Tibial nerve (tissue), 4 donors: Measurements from ENCODE around the gene ADCYAP1. TPM values are rescaled to one million over a fixed set of nuclear protein-coding genes. Genes with fewer than 3 reads are reported as not detected.

ENCODE experiments used
- DNase-seq, 2 donors: peaks; one replicate each; pipeline ENCODE4 v3.0.0-alpha.2; 2019; ENCODE audit warnings: low spot score in 2 of 2
- H3K27ac ChIP-seq, 4 donors: fragments of 200-600 bp; sonication (generic) in 3 of 4; one replicate each; pipeline ENCODE4 v1.5.1; 2017 to 2019; ENCODE audit warnings: mild to moderate bottlenecking in 1 of 4
- H3K27me3 ChIP-seq, 2 donors: fragments of 200-600 bp; sonication (generic) in 1 of 2; one replicate each; pipeline versions ENCODE4 v1.5.1 to v1.6.0; 2017 to 2019
- H3K36me3 ChIP-seq, 3 donors: fragments of 200-600 bp; sonication (generic); one replicate each; pipeline ENCODE4 v1.5.1; 2018 to 2019
- H3K4me1 ChIP-seq, 4 donors: fragments of 200-600 bp; sonication (generic) in 3 of 4; one replicate each; pipeline ENCODE4 v1.5.1; 2017 to 2019
- H3K4me3 ChIP-seq, 4 donors: fragments of 200-600 bp; sonication (generic) in 3 of 4; one replicate each; pipeline ENCODE4 v1.5.1; 2017 to 2019; ENCODE audit warnings: mild to moderate bottlenecking in 1 of 4, moderate library complexity in 1 of 4
- H3K9me3 ChIP-seq, 4 donors: fragments of 200-600 bp; sonication (generic) in 3 of 4; one replicate each; pipeline ENCODE4 v1.5.1; 2017 to 2019
- EP300 ChIP-seq, 2 donors: sonication (generic); formaldehyde crosslinking; IDR thresholded peaks; one replicate each; pipeline ENCODE4 v1.6.1; 2017; ENCODE audit warnings: antibody characterized with exemption in 2 of 2, mild to moderate bottlenecking in 1 of 2
- POLR2A ChIP-seq, 2 donors: fragments of 450-650 bp; IDR thresholded peaks; one replicate each; pipeline ENCODE4 v1.6.1; 2017; ENCODE audit warnings: antibody characterized with exemption in 2 of 2, mild to moderate bottlenecking in 2 of 2, moderate library complexity in 2 of 2
- WGBS, 2 donors: methylation state at CpG; one replicate each; pipeline ENCODE4 v1.1.5; 2018; 5-methylcytosine and 5-hydroxymethylcytosine counted together
- total RNA-seq, 4 donors: library from RNA; depleted of rRNA; stranded (reverse); fragments of >200 nt; gene quantifications; one replicate each; pipeline ENCODE4 v1.1.0, GENCODE V29; 2016
- TF ChIP-seq, protein P1 (sequence below), 5 experiments: fragments of 200-600 bp in 3 of 5; fragments of 450-650 bp in 2 of 5; sonication (generic) in 3 of 5; IDR thresholded peaks; one replicate each; pipeline ENCODE4 v1.5.1; 2016 to 2019; ENCODE audit warnings: antibody characterized with exemption in 5 of 5, mild to moderate bottlenecking in 3 of 5, moderate library complexity in 2 of 5

Gene ADCYAP1
- total RNA-seq, 4 donors from 2014 or later, result 0.63 to 1.1 TPM; not detected in 2

- Histone ChIP-seq H3K36me3 (no peaks in the 10 kb centered on the region), H3K9me3 (no peaks in the 10 kb centered on the region), H3K4me1 (no peaks in the 10 kb centered on the region), H3K4me3 (no peak overlapping the region), H3K27me3 (peaks cover 0 to 11% of the 10 kb centered on the region in 2 donors), H3K27ac (no peak overlapping the region)
- TF ChIP-seq POLR2A (IDR thresholded peaks at IDR 0.05) (no peak), EP300 (IDR thresholded peaks at IDR 0.05) (no peak)
- TF ChIP-seq, protein P1, sequence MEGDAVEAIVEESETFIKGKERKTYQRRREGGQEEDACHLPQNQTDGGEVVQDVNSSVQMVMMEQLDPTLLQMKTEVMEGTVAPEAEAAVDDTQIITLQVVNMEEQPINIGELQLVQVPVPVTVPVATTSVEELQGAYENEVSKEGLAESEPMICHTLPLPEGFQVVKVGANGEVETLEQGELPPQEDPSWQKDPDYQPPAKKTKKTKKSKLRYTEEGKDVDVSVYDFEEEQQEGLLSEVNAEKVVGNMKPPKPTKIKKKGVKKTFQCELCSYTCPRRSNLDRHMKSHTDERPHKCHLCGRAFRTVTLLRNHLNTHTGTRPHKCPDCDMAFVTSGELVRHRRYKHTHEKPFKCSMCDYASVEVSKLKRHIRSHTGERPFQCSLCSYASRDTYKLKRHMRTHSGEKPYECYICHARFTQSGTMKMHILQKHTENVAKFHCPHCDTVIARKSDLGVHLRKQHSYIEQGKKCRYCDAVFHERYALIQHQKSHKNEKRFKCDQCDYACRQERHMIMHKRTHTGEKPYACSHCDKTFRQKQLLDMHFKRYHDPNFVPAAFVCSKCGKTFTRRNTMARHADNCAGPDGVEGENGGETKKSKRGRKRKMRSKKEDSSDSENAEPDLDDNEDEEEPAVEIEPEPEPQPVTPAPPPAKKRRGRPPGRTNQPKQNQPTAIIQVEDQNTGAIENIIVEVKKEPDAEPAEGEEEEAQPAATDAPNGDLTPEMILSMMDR (IDR thresholded peaks at IDR 0.05), result no peak
- no peak for DNase-seq
- 84 to 92% methylated on average over 1 of the region's 1 CpG for WGBS, 2 donors
Measured at GRCh38 chr18:896315-896714, 8.4 kb upstream of the ADCYAP1 start.

- TF ChIP-seq POLR2A (IDR thresholded peaks at IDR 0.05), result no peak
- TF ChIP-seq, protein P1 (IDR thresholded peaks at IDR 0.05), result no peak
- no peak for TF ChIP-seq EP300 (IDR thresholded peaks at IDR 0.05)
- Histone ChIP-seq H3K27ac (no peak overlapping the region), H3K36me3 (no peaks in the 10 kb centered on the region), H3K9me3 (no peaks in the 10 kb centered on the region), H3K4me1 (peaks cover 0 to 25% (median 4%) of the 10 kb centered on the region in 4 donors), H3K4me3 (no peak overlapping the region), H3K27me3 (peaks cover 0 to 59% of the 10 kb centered on the region in 2 donors)
- DNase-seq, result no peak
Measured at GRCh38 chr18:901761-902160, 2.9 kb upstream of the ADCYAP1 start.

DNA sequence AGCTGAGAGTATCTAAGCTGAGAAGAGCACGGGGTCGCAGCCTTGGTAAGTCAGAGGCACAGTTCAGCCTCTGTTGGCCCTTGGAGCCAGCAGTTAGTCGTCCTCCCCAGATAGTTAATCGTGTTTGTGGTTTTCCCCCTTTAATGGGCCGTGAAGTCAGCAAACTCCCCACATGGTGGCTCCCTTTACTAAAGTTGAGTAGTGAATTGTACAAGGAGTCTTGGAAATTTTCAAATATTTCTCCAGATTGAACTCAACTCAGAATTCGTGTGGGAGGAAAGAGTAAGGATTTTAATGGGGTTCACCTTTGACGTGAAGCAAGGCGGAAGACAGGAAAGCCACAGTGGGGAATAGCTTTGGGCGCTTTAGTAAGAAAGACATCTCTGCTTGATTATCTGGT lies 2.4 kb upstream of the ADCYAP1 start:
- Histone ChIP-seq H3K27ac (no peak overlapping the region), H3K9me3 (no peaks in the 10 kb centered on the region), H3K4me3 (no peak overlapping the region), H3K27me3 (peaks cover 0 to 63% of the 10 kb centered on the region in 2 donors), H3K36me3 (no peaks in the 10 kb centered on the region), H3K4me1 (peaks cover 0 to 29% (median 8%) of the 10 kb centered on the region in 4 donors)
- DNase-seq, result no peak
- no peak for TF ChIP-seq EP300 (IDR thresholded peaks at IDR 0.05)
- TF ChIP-seq, protein P1 (IDR thresholded peaks at IDR 0.05), result no peak
- TF ChIP-seq POLR2A (IDR thresholded peaks at IDR 0.05), result no peak
- WGBS, 2 donors, result 21 to 24% methylated on average over 9 of the region's 9 CpGs

DNA sequence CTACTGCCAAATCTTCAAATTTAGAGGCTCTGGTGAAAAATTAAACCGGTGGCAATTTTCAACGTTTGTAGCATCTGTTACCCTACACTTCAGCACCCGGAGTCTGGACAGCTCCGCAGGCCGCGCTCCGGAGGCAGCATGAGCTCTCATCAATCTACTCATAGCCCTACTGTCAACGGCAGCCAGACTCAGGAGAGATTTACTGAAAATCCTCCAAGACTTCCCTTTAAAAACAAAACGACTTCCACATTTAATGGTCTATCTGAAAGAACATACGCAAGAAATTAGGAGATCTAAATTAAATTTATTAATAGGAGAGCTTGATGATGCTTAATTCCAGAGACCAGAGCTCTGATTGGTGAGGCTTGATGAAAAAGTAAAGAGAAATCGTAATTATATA lies 970 bp upstream of the ADCYAP1 start:
- H3K27me3 ChIP-seq, result peaks cover 0 to 78% of the 10 kb centered on the region in 2 donors
- H3K9me3 ChIP-seq, result no peaks in the 10 kb centered on the region
- WGBS, 2 donors, result 5 to 6% methylated on average over 11 of the region's 11 CpGs
- H3K27ac ChIP-seq, result no peak overlapping the region
- TF ChIP-seq POLR2A (IDR thresholded peaks at IDR 0.05), result no peak
- TF ChIP-seq, protein P1 (IDR thresholded peaks at IDR 0.05), result no peak
- TF ChIP-seq EP300 (IDR thresholded peaks at IDR 0.05), result no peak
- DNase-seq, result peak in 1 of 2 donors; percentile 33
- no peak overlapping the region for H3K4me3 ChIP-seq
- H3K4me1 ChIP-seq, result peaks cover 0 to 44% (median 19%) of the 10 kb centered on the region in 4 donors
- H3K36me3 ChIP-seq, result no peaks in the 10 kb centered on the region

DNA sequence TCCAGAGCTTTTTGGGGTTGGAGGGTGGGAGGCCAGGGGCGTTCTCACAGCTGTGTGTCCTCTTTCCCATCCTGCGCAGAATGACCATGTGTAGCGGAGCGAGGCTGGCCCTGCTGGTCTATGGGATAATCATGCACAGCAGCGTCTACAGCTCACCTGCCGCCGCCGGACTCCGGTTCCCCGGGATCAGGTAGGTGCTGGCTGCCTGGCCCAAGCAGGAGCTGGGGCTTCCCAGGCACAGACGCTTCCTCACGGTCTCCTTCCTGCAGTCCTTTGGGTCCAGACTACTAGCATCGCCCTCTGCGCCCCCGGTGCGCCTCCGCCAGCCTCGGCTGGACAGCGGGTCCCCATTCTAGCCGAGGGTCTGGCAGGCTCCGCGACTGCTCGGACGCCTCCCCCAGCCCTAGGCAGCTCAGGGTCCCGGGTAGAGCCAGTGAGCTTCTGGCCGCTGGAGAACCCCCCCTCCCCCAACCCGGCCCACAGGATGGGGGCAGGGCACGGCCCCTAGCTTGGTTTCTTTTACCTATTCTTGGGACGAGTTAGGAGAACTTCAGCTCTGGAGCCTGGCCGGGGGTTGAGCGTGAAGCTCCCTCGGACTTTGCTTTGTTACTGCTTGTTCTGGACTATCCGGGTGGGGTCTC lies 756 bp downstream of the ADCYAP1 start:
- Histone ChIP-seq H3K9me3 (no peaks in the 10 kb centered on the region), H3K4me3 (no peak overlapping the region), H3K27ac (no peak overlapping the region), H3K36me3 (no peaks in the 10 kb centered on the region), H3K27me3 (peaks cover 0 to 91% of the 10 kb centered on the region in 2 donors), H3K4me1 (peaks cover 0 to 53% (median 21%) of the 10 kb centered on the region in 4 donors)
- WGBS, 2 donors, result 1 to 2% methylated on average over 13 to 32 of the region's 33 CpGs
- no peak for TF ChIP-seq POLR2A (IDR thresholded peaks at IDR 0.05)
- TF ChIP-seq, protein P1 (IDR thresholded peaks at IDR 0.05), result no peak
- TF ChIP-seq EP300 (IDR thresholded peaks at IDR 0.05), result no peak
- DNase-seq, result no peak
